Smooth muscle cell (in vitro differentiated cells): ENCODE measurements around the gene CNTNAP2. TPM values are rescaled to one million over a fixed set of nuclear protein-coding genes. Genes with fewer than 3 reads are reported as not detected.

Experiments used
- DNase-seq: peaks from one replicate; lab custom pipeline; 2025; ENCODE audit not compliant: unreplicated experiment; lab: John Stamatoyannopoulos, UW
- H2AFZ ChIP-seq: fragments of 200-600 bp; sonication (generic); 2 replicates; pipeline ENCODE4 v1.6.0; 2016; ENCODE audit warnings: antibody characterized with exemption, low read depth, mild to moderate bottlenecking
- H3F3A ChIP-seq: fragments of 200-600 bp; sonication (generic); 2 replicates; pipeline ENCODE4 v1.6.0; 2017; ENCODE audit warnings: antibody characterized with exemption, low read depth
- H3K27ac ChIP-seq: fragments of 200-600 bp; sonication (generic); 2 replicates; pipeline ENCODE4 v1.5.1; 2016; ENCODE audit warnings: low read depth, mild to moderate bottlenecking
- H3K27me3 ChIP-seq: fragments of 200-600 bp; sonication (generic); 2 replicates; pipeline ENCODE4 v1.6.1; 2016; ENCODE audit warnings: low read depth, mild to moderate bottlenecking
- H3K36me3 ChIP-seq: fragments of 200-600 bp; sonication (generic); 2 replicates; pipeline ENCODE4 v1.5.1; 2016; ENCODE audit warnings: low read depth
- H3K4me1 ChIP-seq: fragments of 200-600 bp; sonication (generic); 2 replicates; pipeline ENCODE4 v1.5.1; 2016; ENCODE audit warnings: low read depth
- H3K4me2 ChIP-seq: fragments of 200-600 bp; sonication (generic); 2 replicates; pipeline ENCODE4 v1.6.0; 2016; ENCODE audit warnings: mild to moderate bottlenecking
- H3K4me3 ChIP-seq: fragments of 200-600 bp; sonication (generic); 2 replicates; pipeline ENCODE4 v1.5.1; 2016; ENCODE audit warnings: mild to moderate bottlenecking
- H3K79me2 ChIP-seq: fragments of 200-600 bp; sonication (generic); 2 replicates; pipeline ENCODE4 v1.6.0; 2016; ENCODE audit warnings: low read depth, mild to moderate bottlenecking
- H3K9ac ChIP-seq: fragments of 200-600 bp; sonication (generic); 2 replicates; pipeline ENCODE4 v1.6.0; 2016; ENCODE audit warnings: low read depth
- H3K9me3 ChIP-seq: fragments of 200-600 bp; sonication (generic); replicated peaks from 2 replicates; pipeline ENCODE4 v1.5.1; 2016; ENCODE audit warnings: low read depth
- H4K20me1 ChIP-seq: fragments of 200-600 bp; sonication (generic); 2 replicates; pipeline ENCODE4 v1.6.0; 2016; ENCODE audit warnings: low read depth
- CTCF ChIP-seq: fragments of 200-600 bp; sonication (generic); IDR thresholded peaks from 2 replicates; pipeline ENCODE4 v1.5.1; 2017; ENCODE audit warnings: borderline replicate concordance, mild to moderate bottlenecking, antibody characterized with exemption; ENCODE audit not compliant: insufficient read depth, poor library complexity, severe bottlenecking
- WGBS: methylation state at CpG from one replicate; pipeline ENCODE4 v1.1.7; 2016; ENCODE audit warnings: low lambda C conversion rate; 5-methylcytosine and 5-hydroxymethylcytosine counted together
- polyA plus RNA-seq: library from polyadenylated mRNA; unstranded; fragments of >200 nt; fragmentation: Nextera tagmentation; extraction: Ambion mirVana; gene quantifications from 2 replicates; pipeline ENCODE4 v1.2.1, GENCODE V29; 2016
- total RNA-seq: library from RNA; depleted of rRNA; stranded (reverse); fragments of >200 nt; gene quantifications from 2 replicates; pipeline ENCODE4 v1.2.3, GENCODE V29; 2014

The CNTNAP2 gene
- total and polyA plus RNA-seq, 2 experiments from 2014 or later: 1.7 to 9.0 TPM

- Histone ChIP-seq H3K79me2 (no peaks in the 10 kb centered on the region), H3K27me3 (no peaks in the 10 kb centered on the region), H4K20me1 (no peaks in the 10 kb centered on the region), H3K36me3 (no peaks in the 10 kb centered on the region), H3K9ac (no peak overlapping the region), H2AFZ (no peak overlapping the region), H3F3A (no peaks in the 10 kb centered on the region), H3K27ac (no peak overlapping the region), H3K9me3 (no peaks in the 10 kb centered on the region), H3K4me1 (no peaks in the 10 kb centered on the region), H3K4me2 (no peak overlapping the region), H3K4me3 (no peak overlapping the region)
- TF ChIP-seq CTCF: no peak
- no peak for DNase-seq
- WGBS: 76% methylated on average over 8 of the region's 8 CpGs
Measured at GRCh38 chr7:146126767-146127509, 10.3 kb downstream of the CNTNAP2 start.

GRCh38 chr7:146129296-146129695, 12.7 kb downstream of the CNTNAP2 start:
- DNase-seq: no peak
- Histone ChIP-seq H3K4me1 (no peaks in the 10 kb centered on the region), H3K27me3 (no peaks in the 10 kb centered on the region), H3K9ac (no peak overlapping the region), H4K20me1 (no peaks in the 10 kb centered on the region), H3K4me2 (no peak overlapping the region), H3K36me3 (no peaks in the 10 kb centered on the region), H3F3A (no peaks in the 10 kb centered on the region), H3K9me3 (no peaks in the 10 kb centered on the region), H3K4me3 (no peak overlapping the region), H3K79me2 (no peaks in the 10 kb centered on the region), H2AFZ (no peak overlapping the region), H3K27ac (no peak overlapping the region)
- no peak for TF ChIP-seq CTCF
- WGBS: 34% methylated on average over 1 of the region's 1 CpG

GRCh38 chr7:146129997-146130396, 13.4 kb downstream of the CNTNAP2 start:
- no peaks in the 10 kb centered on the region for H3K36me3 ChIP-seq
- no peak overlapping the region for H3K9ac ChIP-seq
- H3F3A ChIP-seq: no peaks in the 10 kb centered on the region
- H3K9me3 ChIP-seq: no peaks in the 10 kb centered on the region
- H4K20me1 ChIP-seq: no peaks in the 10 kb centered on the region
- no peaks in the 10 kb centered on the region for H3K27me3 ChIP-seq
- H2AFZ ChIP-seq: no peak overlapping the region
- no peak overlapping the region for H3K4me3 ChIP-seq
- TF ChIP-seq CTCF: no peak
- WGBS: 92% methylated on average over 9 of the region's 9 CpGs
- H3K4me1 ChIP-seq: no peaks in the 10 kb centered on the region
- H3K4me2 ChIP-seq: no peak overlapping the region
- H3K27ac ChIP-seq: no peak overlapping the region
- H3K79me2 ChIP-seq: no peaks in the 10 kb centered on the region
- no peak for DNase-seq

- Histone ChIP-seq H3K79me2 (no peaks in the 10 kb centered on the region), H3F3A (no peaks in the 10 kb centered on the region), H3K4me1 (no peaks in the 10 kb centered on the region), H2AFZ (no peak overlapping the region), H3K27me3 (no peaks in the 10 kb centered on the region), H3K9me3 (no peaks in the 10 kb centered on the region), H4K20me1 (no peaks in the 10 kb centered on the region), H3K9ac (no peak overlapping the region), H3K4me2 (no peak overlapping the region), H3K27ac (no peak overlapping the region), H3K36me3 (no peaks in the 10 kb centered on the region), H3K4me3 (no peak overlapping the region)
- 58% methylated on average over 8 of the region's 8 CpGs for WGBS
- no peak for DNase-seq
- no peak for TF ChIP-seq CTCF
Measured at GRCh38 chr7:146131701-146132100, 15.1 kb downstream of the CNTNAP2 start.
